Liver (tissue), 9 donors: Measurements from ENCODE around the gene LRRC38. TPM values are rescaled to one million over a fixed set of nuclear protein-coding genes. Genes with fewer than 3 reads are reported as not detected.

Experiments used
- DNase-seq: peaks from one replicate; pipeline ENCODE4 v3.0.0-alpha.2; 2017; ENCODE audit warnings: low spot score
- H3K27ac ChIP-seq, 2 donors: one replicate each; pipeline ENCODE4 v1.7.0; 2013; ENCODE audit warnings: inconsistent platforms in 2 of 2, low read length in 2 of 2, control low read depth in 1 of 2, low read depth in 1 of 2, mild to moderate bottlenecking in 1 of 2
- H3K27me3 ChIP-seq, 4 donors: one replicate each; pipeline versions ENCODE4 v1.6.1 to v1.7.0; 2013; ENCODE audit warnings: low read length in 3 of 4, inconsistent platforms in 1 of 4, mild to moderate bottlenecking in 1 of 4, moderate library complexity in 1 of 4; ENCODE audit not compliant: control insufficient read depth in 4 of 4, insufficient read depth in 4 of 4
- H3K36me3 ChIP-seq, 4 donors: one replicate each; pipeline versions ENCODE4 v1.6.1 to v1.7.0; 2013; ENCODE audit warnings: low read length in 3 of 4, mild to moderate bottlenecking in 3 of 4, low read depth in 1 of 4, moderate library complexity in 1 of 4; ENCODE audit not compliant: control insufficient read depth in 4 of 4, insufficient read depth in 3 of 4
- H3K4me1 ChIP-seq, 4 donors: one replicate each; pipeline versions ENCODE4 v1.6.1 to v1.7.0; 2013; ENCODE audit warnings: low read length in 3 of 4, mild to moderate bottlenecking in 3 of 4, moderate library complexity in 1 of 4; ENCODE audit not compliant: control insufficient read depth in 4 of 4, insufficient read depth in 4 of 4
- H3K4me3 ChIP-seq, 3 donors: one replicate each; pipeline versions ENCODE4 v1.6.1 to v1.7.0; 2013; ENCODE audit warnings: low read length in 3 of 3, control low read depth in 1 of 3, low read depth in 1 of 3, mild to moderate bottlenecking in 1 of 3
- H3K9ac ChIP-seq, 2 donors: one replicate each; pipeline ENCODE4 v1.7.0; 2013; ENCODE audit warnings: low read length in 2 of 2, mild to moderate bottlenecking in 2 of 2, moderate library complexity in 2 of 2, control low read depth in 1 of 2, low read depth in 1 of 2
- H3K9me3 ChIP-seq, 4 donors: one replicate each; pipeline versions ENCODE4 v1.6.1 to v1.7.0; 2013; ENCODE audit warnings: low read length in 3 of 4; ENCODE audit not compliant: control insufficient read depth in 4 of 4
- EGR1 ChIP-seq, 2 donors: IDR thresholded peaks; 2 replicates each; pipeline ENCODE4 v1.6.1; 2016 to 2018; ENCODE audit warnings: antibody characterized with exemption in 2 of 2, low read depth in 2 of 2
- FOXA1 ChIP-seq: IDR thresholded peaks from 2 replicates; pipeline ENCODE4 v1.6.1; 2016; ENCODE audit warnings: antibody characterized with exemption
- FOXA2 ChIP-seq: IDR thresholded peaks from 2 replicates; pipeline ENCODE4 v1.6.1; 2016; ENCODE audit warnings: antibody characterized with exemption
- GABPA ChIP-seq, 2 donors: IDR thresholded peaks in 1 of 2; conservative IDR thresholded peaks in 1 of 2; 2 replicates each; pipeline ENCODE4 v1.6.1; 2016; ENCODE audit warnings: antibody characterized with exemption in 2 of 2, mild to moderate bottlenecking in 1 of 2, moderate library complexity in 1 of 2
- HNF4A ChIP-seq, 2 donors: conservative IDR thresholded peaks; 2 replicates each; pipeline ENCODE4 v1.6.1; 2016; ENCODE audit warnings: antibody characterized with exemption in 2 of 2, mild to moderate bottlenecking in 2 of 2
- HNF4G ChIP-seq: IDR thresholded peaks from 2 replicates; pipeline ENCODE4 v1.6.1; 2016; ENCODE audit warnings: antibody characterized with exemption
- JUND ChIP-seq, 2 donors: IDR thresholded peaks; 2 replicates each; pipeline ENCODE4 v1.6.1; 2016; ENCODE audit warnings: antibody characterized with exemption in 2 of 2
- NR2F2 ChIP-seq: IDR thresholded peaks from 2 replicates; pipeline ENCODE4 v1.6.1; 2016; ENCODE audit warnings: antibody characterized with exemption
- RAD21 ChIP-seq, 2 donors: IDR thresholded peaks; 2 replicates each; pipeline ENCODE4 v1.6.1; 2016; ENCODE audit warnings: antibody characterized with exemption in 2 of 2, mild to moderate bottlenecking in 2 of 2
- RXRA ChIP-seq, 2 donors: IDR thresholded peaks; 2 replicates each; pipeline ENCODE4 v1.6.1; 2017 to 2018; ENCODE audit warnings: antibody characterized with exemption in 2 of 2, mild to moderate bottlenecking in 1 of 2
- SP1 ChIP-seq: IDR thresholded peaks from 2 replicates; pipeline ENCODE4 v1.6.1; 2018; ENCODE audit warnings: antibody characterized with exemption, mild to moderate bottlenecking
- TAF1 ChIP-seq: conservative IDR thresholded peaks from 2 replicates; pipeline ENCODE4 v1.6.1; 2016; ENCODE audit warnings: antibody characterized with exemption, mild to moderate bottlenecking
- YY1 ChIP-seq: IDR thresholded peaks from 2 replicates; pipeline ENCODE4 v1.6.1; 2016; ENCODE audit warnings: antibody characterized with exemption, mild to moderate bottlenecking
- WGBS: extraction: QIAGEN DNeasy Blood & Tissue Kit; methylation state at CpG from one replicate; pipeline ENCODE4 v1.1.7; 2013; 5-methylcytosine and 5-hydroxymethylcytosine counted together
- polyA plus RNA-seq, 2 donors: library from polyadenylated mRNA; stranded (reverse) in 1 of 2; unstranded in 1 of 2; fragments of 200-250 nt in 1 of 2; fragments of >200 nt in 1 of 2; fragmentation: Nextera tagmentation in 1 of 2; extraction: Ambion mirVana in 1 of 2; gene quantifications; one replicate each; pipeline versions ENCODE4 v1.2.1 to v1.2.3, GENCODE V29; 2013 to 2015
- total RNA-seq, 2 donors: library from RNA; depleted of rRNA; stranded (reverse); fragments of >200 nt; gene quantifications; one replicate each; pipeline ENCODE4 v1.2.3, GENCODE V29; 2014
- TF ChIP-seq, protein P1 (sequence below): IDR thresholded peaks from 2 replicates; pipeline ENCODE4 v1.6.1; 2016; ENCODE audit warnings: antibody characterized with exemption
- TF ChIP-seq, protein P2 (sequence below): fragments of 150-350 bp; IDR thresholded peaks from 2 replicates; pipeline ENCODE4 v1.5.1; 2017; ENCODE audit warnings: improper control_type of control experiment, low read depth, low read length; ENCODE audit not compliant: missing input control
- TF ChIP-seq, protein P3 (sequence below): IDR thresholded peaks from 2 replicates; pipeline ENCODE4 v1.6.1; 2016; ENCODE audit warnings: antibody characterized with exemption
- TF ChIP-seq, protein P4 (sequence below): IDR thresholded peaks from 2 replicates; pipeline ENCODE4 v1.6.1; 2016; ENCODE audit warnings: antibody characterized with exemption
- TF ChIP-seq, protein P5 (sequence below): IDR thresholded peaks from 2 replicates; pipeline ENCODE4 v1.6.1; 2016; ENCODE audit warnings: antibody characterized with exemption, mild to moderate bottlenecking
- donor health status: healthy.
- donor health status: healthy.
- donor health status: healthy.
- donor health status: healthy.
- donor health status: healthy.

LRRC38 gene
- total and polyA plus RNA-seq, 4 donors: not detected

DNA sequence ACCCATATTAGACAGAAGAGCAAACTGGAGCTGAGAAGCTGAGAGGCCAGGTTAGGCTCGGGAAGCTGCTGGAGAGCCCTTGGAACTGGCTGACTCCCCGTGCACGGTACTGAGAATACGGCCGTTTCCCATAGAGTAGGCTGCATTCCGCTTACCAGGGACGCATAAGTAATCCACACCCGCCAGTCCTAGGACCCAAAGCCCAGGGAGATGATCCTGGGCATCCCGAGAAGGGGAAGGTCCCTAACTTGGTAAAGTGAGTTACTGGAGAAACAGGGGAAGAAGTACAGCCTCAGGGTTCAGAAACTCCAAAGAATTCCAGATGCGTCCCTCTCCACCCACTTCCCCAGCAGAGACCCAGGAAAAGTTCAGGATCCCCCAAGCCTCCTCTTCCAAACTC, 1.3 kb downstream of the LRRC38 start:
- 10% methylated on average over 10 of the region's 10 CpGs for WGBS

More for the DNA sequence above, 1.3 kb downstream of the LRRC38 start:
- TF ChIP-seq FOXA1 (no peak), HNF4A (conservative IDR thresholded peaks at IDR 0.05) (no peak), SP1 (no peak), GABPA (IDR thresholded peaks at IDR 0.05 in 1 of 2, conservative IDR thresholded peaks at IDR 0.05 in 1 of 2) (no peak), EGR1 (IDR thresholded peaks at IDR 0.05; ENCODE audit: low read depth in 2 of 2) (no peak), YY1 (no peak), JUND (IDR thresholded peaks at IDR 0.05) (no peak), NR2F2 (no peak), HNF4G (no peak), RXRA (IDR thresholded peaks at IDR 0.05) (no peak), TAF1 (no peak), RAD21 (IDR thresholded peaks at IDR 0.05) (no peak), FOXA2 (no peak)
- TF ChIP-seq, protein P1, sequence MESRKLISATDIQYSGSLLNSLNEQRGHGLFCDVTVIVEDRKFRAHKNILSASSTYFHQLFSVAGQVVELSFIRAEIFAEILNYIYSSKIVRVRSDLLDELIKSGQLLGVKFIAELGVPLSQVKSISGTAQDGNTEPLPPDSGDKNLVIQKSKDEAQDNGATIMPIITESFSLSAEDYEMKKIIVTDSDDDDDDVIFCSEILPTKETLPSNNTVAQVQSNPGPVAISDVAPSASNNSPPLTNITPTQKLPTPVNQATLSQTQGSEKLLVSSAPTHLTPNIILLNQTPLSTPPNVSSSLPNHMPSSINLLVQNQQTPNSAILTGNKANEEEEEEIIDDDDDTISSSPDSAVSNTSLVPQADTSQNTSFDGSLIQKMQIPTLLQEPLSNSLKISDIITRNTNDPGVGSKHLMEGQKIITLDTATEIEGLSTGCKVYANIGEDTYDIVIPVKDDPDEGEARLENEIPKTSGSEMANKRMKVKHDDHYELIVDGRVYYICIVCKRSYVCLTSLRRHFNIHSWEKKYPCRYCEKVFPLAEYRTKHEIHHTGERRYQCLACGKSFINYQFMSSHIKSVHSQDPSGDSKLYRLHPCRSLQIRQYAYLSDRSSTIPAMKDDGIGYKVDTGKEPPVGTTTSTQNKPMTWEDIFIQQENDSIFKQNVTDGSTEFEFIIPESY: no peak
- TF ChIP-seq, protein P2, sequence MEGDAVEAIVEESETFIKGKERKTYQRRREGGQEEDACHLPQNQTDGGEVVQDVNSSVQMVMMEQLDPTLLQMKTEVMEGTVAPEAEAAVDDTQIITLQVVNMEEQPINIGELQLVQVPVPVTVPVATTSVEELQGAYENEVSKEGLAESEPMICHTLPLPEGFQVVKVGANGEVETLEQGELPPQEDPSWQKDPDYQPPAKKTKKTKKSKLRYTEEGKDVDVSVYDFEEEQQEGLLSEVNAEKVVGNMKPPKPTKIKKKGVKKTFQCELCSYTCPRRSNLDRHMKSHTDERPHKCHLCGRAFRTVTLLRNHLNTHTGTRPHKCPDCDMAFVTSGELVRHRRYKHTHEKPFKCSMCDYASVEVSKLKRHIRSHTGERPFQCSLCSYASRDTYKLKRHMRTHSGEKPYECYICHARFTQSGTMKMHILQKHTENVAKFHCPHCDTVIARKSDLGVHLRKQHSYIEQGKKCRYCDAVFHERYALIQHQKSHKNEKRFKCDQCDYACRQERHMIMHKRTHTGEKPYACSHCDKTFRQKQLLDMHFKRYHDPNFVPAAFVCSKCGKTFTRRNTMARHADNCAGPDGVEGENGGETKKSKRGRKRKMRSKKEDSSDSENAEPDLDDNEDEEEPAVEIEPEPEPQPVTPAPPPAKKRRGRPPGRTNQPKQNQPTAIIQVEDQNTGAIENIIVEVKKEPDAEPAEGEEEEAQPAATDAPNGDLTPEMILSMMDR: no peak
- TF ChIP-seq, protein P3, sequence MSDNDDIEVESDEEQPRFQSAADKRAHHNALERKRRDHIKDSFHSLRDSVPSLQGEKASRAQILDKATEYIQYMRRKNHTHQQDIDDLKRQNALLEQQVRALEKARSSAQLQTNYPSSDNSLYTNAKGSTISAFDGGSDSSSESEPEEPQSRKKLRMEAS: no peak
- TF ChIP-seq, protein P4, sequence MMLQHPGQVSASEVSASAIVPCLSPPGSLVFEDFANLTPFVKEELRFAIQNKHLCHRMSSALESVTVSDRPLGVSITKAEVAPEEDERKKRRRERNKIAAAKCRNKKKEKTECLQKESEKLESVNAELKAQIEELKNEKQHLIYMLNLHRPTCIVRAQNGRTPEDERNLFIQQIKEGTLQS: no peak
- TF ChIP-seq, protein P5, sequence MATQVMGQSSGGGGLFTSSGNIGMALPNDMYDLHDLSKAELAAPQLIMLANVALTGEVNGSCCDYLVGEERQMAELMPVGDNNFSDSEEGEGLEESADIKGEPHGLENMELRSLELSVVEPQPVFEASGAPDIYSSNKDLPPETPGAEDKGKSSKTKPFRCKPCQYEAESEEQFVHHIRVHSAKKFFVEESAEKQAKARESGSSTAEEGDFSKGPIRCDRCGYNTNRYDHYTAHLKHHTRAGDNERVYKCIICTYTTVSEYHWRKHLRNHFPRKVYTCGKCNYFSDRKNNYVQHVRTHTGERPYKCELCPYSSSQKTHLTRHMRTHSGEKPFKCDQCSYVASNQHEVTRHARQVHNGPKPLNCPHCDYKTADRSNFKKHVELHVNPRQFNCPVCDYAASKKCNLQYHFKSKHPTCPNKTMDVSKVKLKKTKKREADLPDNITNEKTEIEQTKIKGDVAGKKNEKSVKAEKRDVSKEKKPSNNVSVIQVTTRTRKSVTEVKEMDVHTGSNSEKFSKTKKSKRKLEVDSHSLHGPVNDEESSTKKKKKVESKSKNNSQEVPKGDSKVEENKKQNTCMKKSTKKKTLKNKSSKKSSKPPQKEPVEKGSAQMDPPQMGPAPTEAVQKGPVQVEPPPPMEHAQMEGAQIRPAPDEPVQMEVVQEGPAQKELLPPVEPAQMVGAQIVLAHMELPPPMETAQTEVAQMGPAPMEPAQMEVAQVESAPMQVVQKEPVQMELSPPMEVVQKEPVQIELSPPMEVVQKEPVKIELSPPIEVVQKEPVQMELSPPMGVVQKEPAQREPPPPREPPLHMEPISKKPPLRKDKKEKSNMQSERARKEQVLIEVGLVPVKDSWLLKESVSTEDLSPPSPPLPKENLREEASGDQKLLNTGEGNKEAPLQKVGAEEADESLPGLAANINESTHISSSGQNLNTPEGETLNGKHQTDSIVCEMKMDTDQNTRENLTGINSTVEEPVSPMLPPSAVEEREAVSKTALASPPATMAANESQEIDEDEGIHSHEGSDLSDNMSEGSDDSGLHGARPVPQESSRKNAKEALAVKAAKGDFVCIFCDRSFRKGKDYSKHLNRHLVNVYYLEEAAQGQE: no peak
- no peak for DNase-seq
- H3K9me3 ChIP-seq: no peaks in the 10 kb centered on the region
- H3K4me3 ChIP-seq: no peak overlapping the region
- no peaks in the 10 kb centered on the region for H3K4me1 ChIP-seq
- no peak overlapping the region for H3K9ac ChIP-seq
- H3K27me3 ChIP-seq: peaks cover 0 to 11% (median 3%) of the 10 kb centered on the region in 4 donors
- no peaks in the 10 kb centered on the region for H3K36me3 ChIP-seq
- H3K27ac ChIP-seq: no peak overlapping the region
